ENCODE data around the gene EBF3.

Gene EBF3

DNA sequence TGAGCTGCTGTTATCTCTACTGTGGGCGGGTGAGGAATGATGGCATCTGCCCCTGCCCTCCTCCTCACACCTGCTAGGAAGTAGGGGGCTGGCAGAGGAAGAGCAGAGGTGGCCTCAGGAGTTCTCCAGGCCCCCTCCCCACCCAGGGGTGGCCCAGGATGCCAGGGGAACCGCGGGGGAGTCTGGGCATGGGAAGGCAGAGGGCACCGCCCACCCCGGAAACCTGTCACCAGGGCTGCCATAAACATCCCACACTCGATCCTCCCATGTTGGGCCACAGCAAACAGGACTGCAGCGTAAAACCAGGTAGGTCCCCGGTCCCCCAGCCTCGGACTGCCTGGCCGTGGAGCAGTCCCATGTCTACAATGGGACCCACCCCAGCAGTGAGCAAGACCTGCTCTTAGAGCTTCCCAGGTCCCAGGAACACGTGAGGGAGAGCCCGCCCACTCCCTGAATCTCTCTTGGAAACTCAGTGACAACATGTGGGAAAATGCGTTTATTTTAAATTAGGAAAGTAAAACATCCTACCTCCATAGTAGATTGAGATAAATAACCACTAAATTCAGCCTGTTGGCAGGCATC lies 23.4 kb downstream of the EBF3 start:
- H3K36me3 Mint-ChIP-seq (ENCODE audit: low read depth): no peaks in the 10 kb centered on the region
- no peaks in the 10 kb centered on the region for H3K4me1 Mint-ChIP-seq (ENCODE audit: low read depth)
- H3K4me3 Mint-ChIP-seq: no peak overlapping the region
- no peaks in the 10 kb centered on the region for H3K27me3 Mint-ChIP-seq (ENCODE audit: low read depth)
- H3K27ac Mint-ChIP-seq: no peak overlapping the region
- no peaks in the 10 kb centered on the region for H3K9me3 Mint-ChIP-seq
- DNase-seq (ENCODE audit: low spot score): no peak

DNA sequence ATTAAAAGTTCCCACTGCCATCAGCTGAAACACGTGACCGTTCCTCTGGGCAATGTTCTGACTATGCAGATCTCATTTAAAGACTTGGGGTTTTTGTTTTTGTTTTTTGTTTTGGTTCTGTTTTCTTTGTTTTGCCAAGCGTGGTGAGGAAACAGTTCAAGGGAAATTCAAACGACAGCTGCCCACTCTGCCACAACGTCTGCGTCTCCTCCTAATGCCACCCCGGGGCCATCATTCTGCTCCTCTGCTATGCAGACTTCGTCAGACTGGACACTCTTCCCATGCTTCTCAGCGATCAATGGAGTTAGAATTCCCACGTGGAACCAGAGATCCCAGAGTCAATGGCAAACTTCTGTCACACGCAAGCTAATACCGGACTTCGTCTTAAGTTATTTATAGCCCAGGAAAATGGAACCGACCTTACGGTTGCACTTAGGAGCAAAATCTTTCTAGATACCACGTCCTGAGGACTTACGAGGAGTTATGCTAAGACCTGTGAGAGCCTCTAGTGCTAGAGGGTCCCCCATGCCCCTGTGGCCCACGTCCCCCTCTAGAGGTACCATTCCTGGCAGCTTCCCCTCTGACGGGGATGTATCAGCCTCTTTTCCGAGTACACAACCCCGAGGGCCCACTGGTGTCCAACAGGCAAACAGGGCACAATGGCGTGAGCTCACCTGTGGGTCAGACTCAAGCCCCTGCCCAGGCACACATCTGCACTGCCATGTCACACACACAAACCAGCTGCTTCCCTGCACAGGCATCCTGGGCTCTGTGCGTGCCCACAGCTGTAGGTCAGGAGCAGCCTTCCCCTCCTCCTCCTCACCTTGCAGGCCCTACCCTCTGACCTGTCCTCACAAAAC lies 24.4 kb downstream of the EBF3 start:
- no peaks in the 10 kb centered on the region for H3K27me3 Mint-ChIP-seq (ENCODE audit: low read depth)
- no peaks in the 10 kb centered on the region for H3K36me3 Mint-ChIP-seq (ENCODE audit: low read depth)
- H3K9me3 Mint-ChIP-seq: no peaks in the 10 kb centered on the region
- H3K4me3 Mint-ChIP-seq: no peak overlapping the region
- no peak overlapping the region for H3K27ac Mint-ChIP-seq
- DNase-seq (ENCODE audit: low spot score): no peak
- H3K4me1 Mint-ChIP-seq (ENCODE audit: low read depth): no peaks in the 10 kb centered on the region

DNA sequence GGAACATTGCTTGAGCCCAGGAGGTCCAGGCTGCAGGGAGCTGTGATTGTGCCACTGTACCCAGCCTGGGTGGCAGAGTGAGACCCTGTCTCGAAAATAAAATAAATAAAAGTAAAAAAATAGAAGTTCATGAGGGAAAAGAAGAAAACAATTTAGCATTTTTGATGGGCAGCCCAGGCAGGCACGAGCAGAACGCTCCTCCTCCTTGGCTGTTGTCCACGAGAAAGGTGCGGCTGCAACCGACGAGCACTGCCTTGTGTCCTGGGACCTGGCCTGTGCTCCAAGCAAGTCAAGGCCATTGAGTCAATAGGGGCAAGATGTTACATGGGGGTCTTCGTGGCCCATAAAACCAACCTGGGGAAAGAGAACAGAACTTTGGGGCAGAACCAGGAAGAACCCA lies 25.6 kb downstream of the EBF3 start:
- no peak for DNase-seq (ENCODE audit: low spot score)
- H3K4me1 Mint-ChIP-seq (ENCODE audit: low read depth): no peaks in the 10 kb centered on the region

DNA sequence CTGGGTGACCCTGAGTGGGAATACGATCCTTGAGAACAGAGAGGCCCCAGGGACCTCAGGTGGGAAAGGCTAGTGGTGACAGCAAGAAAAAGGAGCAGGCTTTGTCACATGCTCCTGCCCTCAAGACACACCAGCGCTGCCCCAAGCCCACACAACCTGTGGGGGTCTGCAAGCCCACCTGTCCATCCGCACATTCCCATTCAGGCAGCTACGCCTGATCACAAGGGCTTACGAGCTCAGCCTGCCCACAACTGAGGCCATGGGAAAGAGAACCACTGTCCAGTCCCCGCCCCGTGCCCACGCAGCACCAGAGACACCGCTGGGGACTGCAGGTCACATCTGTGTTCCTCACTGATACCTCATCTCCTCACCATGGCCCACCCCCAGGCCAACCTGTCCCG lies 26.7 kb downstream of the EBF3 start:
- H3K4me3 Mint-ChIP-seq: no peak overlapping the region
- H3K27ac Mint-ChIP-seq: no peak overlapping the region
- no peak for DNase-seq (ENCODE audit: low spot score)
- no peaks in the 10 kb centered on the region for H3K36me3 Mint-ChIP-seq (ENCODE audit: low read depth)
- H3K4me1 Mint-ChIP-seq (ENCODE audit: low read depth): no peaks in the 10 kb centered on the region
- no peaks in the 10 kb centered on the region for H3K9me3 Mint-ChIP-seq
- H3K27me3 Mint-ChIP-seq (ENCODE audit: low read depth): no peaks in the 10 kb centered on the region

More for the DNA sequence above, 25.6 kb downstream of the EBF3 start:
- Mint-ChIP-seq H3K27me3 (ENCODE audit: low read depth) (no peaks in the 10 kb centered on the region), H3K27ac (no peak overlapping the region), H3K36me3 (ENCODE audit: low read depth) (no peaks in the 10 kb centered on the region), H3K9me3 (no peaks in the 10 kb centered on the region), H3K4me3 (no peak overlapping the region)

DNA sequence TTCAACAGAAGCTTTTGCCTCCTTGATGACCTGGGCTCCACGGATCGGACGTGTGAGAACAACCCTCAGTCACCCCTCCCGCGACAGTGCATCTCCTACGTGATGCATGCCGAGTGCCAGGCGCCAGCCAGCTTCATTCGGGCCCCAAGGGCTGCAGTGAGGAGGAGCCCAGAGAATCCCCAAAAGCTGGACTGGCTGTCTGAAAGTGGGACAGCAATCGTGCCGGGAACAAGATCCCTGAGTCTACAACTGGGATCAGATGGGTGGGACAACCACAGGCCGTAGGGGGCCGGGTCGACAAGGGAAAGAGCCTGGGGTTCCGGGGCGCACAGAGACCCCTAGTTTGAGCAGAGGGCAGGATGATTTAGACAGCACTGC lies 27.2 kb downstream of the EBF3 start:
- no peaks in the 10 kb centered on the region for H3K9me3 Mint-ChIP-seq
- H3K36me3 Mint-ChIP-seq (ENCODE audit: low read depth): no peaks in the 10 kb centered on the region
- H3K27me3 Mint-ChIP-seq (ENCODE audit: low read depth): no peaks in the 10 kb centered on the region
- no peak overlapping the region for H3K4me3 Mint-ChIP-seq
- no peak overlapping the region for H3K27ac Mint-ChIP-seq
- H3K4me1 Mint-ChIP-seq (ENCODE audit: low read depth): no peaks in the 10 kb centered on the region
- no peak for DNase-seq (ENCODE audit: low spot score)

DNA sequence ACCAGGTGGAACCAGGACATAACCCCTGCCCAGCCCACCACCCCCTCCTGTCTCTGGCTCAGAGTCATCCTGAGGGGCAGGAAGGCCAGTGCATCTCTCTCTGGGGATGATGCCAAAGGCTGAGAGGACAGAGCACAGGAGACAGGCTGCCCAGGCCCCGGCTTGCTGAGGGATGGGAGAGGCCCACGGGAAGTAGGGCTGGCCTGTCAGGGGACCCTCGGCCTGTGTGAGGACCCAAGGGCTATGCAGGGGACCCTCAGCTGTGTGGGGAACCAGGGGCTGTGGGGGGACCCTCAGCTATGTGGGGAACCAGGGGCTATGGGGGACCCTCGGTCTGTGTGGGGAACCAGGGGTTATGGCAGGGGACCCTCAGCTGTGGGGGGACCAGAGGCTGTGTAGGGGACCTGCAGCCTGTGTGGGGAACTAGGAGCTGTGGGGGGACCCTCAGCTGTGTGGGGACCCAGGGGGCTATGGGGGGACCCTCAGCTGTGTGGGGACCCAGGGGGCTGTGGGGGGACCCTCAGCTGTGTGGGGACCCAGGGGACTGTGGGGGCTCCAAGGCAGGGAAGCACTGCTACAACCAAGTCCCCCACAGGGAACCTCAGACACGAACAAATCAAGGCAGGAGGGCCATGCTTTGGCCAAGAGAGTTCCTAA lies 27.7 kb downstream of the EBF3 start:
- H3K4me1 Mint-ChIP-seq (ENCODE audit: low read depth): no peaks in the 10 kb centered on the region
- H3K9me3 Mint-ChIP-seq: no peaks in the 10 kb centered on the region
- no peak overlapping the region for H3K4me3 Mint-ChIP-seq
- H3K36me3 Mint-ChIP-seq (ENCODE audit: low read depth): no peaks in the 10 kb centered on the region
- H3K27me3 Mint-ChIP-seq (ENCODE audit: low read depth): no peaks in the 10 kb centered on the region
- H3K27ac Mint-ChIP-seq: no peak overlapping the region
- no peak for DNase-seq (ENCODE audit: low spot score)

DNA sequence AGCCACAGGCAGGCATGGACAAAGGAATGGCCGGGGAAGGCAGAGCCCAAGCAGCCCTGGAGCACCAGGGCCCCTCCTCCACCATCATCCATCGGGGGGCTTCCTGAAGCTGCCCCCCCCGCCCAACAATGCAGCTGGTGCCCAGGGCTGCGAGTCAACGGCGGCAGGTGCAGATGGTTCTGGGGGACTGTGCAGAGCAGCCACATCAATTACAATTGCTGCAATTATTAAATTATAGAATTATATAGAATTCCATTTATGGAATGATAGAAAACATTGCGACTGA lies 28.3 kb downstream of the EBF3 start:
- Mint-ChIP-seq H3K9me3 (no peaks in the 10 kb centered on the region), H3K27ac (no peak overlapping the region), H3K36me3 (ENCODE audit: low read depth) (no peaks in the 10 kb centered on the region), H3K4me1 (ENCODE audit: low read depth) (no peaks in the 10 kb centered on the region), H3K27me3 (ENCODE audit: low read depth) (no peaks in the 10 kb centered on the region), H3K4me3 (no peak overlapping the region)
- DNase-seq (ENCODE audit: low spot score): no peak

DNA sequence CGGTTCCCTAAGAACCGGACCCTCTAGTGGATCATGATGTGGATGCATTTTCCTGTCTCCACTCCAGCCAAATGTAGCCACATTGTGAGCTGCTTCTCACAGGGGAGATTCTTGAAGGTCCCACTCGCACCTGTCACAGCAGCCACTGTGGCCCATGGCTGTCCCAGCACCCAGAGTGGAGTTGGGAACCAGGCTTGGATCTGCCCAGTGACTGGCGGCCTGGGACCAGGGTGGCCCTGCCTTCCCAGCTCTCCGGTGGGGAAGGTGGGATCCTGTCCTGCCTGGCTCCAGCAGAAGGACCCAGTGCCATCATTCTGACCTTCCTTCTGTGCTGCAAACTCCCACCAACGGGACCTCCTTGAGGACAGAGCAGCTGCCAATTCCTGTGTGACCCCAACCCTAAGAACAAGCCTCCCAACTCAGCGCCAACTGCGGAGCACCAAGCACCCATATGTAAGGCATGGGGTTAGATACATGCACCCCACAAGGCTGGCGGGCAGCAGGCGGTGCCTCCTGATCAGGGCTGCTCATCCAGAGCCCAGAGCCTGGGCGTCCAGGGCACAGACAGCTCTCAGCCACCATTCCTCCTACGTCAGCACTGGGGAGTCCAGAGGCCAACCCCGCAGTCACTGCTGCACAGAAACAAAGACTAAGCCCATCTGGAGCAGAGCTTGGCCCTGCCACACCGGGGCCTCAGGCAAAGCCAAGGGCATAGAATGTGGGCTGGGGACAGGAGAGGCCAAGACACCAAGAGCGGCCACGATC lies 28.8 kb downstream of the EBF3 start:
- H3K9me3 Mint-ChIP-seq: no peaks in the 10 kb centered on the region
- no peak overlapping the region for H3K27ac Mint-ChIP-seq
- no peaks in the 10 kb centered on the region for H3K4me1 Mint-ChIP-seq (ENCODE audit: low read depth)
- no peak for DNase-seq (ENCODE audit: low spot score)
- H3K36me3 Mint-ChIP-seq (ENCODE audit: low read depth): no peaks in the 10 kb centered on the region
- no peak overlapping the region for H3K4me3 Mint-ChIP-seq
- H3K27me3 Mint-ChIP-seq (ENCODE audit: low read depth): no peaks in the 10 kb centered on the region

DNA sequence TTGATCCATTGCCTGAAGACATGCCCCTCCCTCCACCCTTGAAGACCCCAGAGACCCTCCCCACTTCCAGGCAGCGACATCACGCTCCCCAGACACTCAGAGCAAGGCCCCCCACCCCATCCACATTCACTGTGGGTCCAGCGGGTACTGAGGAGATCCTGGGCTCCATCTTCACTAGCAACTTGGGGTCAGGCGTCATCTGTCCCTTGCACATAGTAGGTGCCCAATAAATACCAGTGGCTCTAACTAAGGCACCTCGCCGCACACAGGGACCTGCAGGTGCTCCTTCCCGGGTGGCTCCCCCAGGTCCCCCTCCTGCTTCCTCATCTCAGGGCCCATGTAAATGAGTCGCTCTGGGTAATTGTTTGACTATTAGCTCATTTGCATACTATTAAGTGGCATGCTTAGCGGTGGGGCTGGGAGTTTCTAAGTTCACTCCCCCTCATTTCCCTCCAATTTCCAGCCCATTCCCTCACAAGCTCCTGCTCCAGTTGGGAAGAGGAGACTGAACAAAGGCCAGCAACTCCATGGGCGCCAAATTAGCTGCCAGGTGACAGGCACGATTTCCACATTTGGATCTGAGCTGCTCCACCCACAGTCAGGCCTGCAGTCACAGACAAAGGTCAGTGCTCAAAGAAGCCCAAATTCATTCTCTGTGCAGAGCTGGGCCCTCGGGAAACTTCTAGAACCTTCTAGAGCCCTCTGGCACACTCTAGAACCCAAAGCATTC lies 29.7 kb downstream of the EBF3 start:
- DNase-seq (ENCODE audit: low spot score): no peak
- Mint-ChIP-seq H3K27me3 (ENCODE audit: low read depth) (no peaks in the 10 kb centered on the region), H3K4me3 (no peak overlapping the region), H3K9me3 (no peaks in the 10 kb centered on the region), H3K4me1 (ENCODE audit: low read depth) (no peaks in the 10 kb centered on the region), H3K36me3 (ENCODE audit: low read depth) (no peaks in the 10 kb centered on the region), H3K27ac (no peak overlapping the region)

DNA sequence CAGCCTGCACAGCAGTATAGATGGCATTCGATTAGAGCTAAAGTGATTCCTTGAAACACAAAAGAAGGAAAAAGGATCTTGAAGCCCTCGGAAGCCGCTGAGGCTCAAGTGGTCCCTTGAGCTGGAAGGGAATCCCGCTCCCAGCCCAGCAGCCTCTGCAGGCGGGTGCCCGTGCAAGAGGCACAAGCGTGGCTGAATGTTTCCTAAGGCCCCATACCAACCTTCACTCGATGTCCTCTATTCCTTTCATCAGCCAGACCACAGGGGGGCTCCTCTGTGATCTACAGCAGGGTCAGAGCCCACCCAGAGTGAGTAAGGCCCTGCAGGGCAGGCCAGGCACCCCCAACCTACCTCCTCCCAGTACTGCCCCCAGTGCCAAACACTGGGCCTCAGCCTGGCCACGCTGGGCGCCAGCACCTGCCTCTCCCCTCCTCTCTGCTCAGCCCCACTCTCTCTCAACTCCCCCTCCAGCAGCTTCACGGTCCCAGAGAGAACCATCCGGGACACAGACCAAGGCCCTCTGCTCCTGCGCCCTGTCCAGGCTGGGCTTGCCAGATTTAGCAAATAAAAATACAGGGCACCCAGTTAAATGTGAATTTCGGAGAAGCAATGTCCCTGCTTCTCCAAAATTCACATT lies 30.5 kb downstream of the EBF3 start:
- Mint-ChIP-seq H3K4me1 (ENCODE audit: low read depth) (no peaks in the 10 kb centered on the region), H3K27me3 (ENCODE audit: low read depth) (no peaks in the 10 kb centered on the region), H3K9me3 (no peaks in the 10 kb centered on the region), H3K36me3 (ENCODE audit: low read depth) (no peaks in the 10 kb centered on the region), H3K27ac (no peak overlapping the region), H3K4me3 (no peak overlapping the region)
- no peak for DNase-seq (ENCODE audit: low spot score)

DNA sequence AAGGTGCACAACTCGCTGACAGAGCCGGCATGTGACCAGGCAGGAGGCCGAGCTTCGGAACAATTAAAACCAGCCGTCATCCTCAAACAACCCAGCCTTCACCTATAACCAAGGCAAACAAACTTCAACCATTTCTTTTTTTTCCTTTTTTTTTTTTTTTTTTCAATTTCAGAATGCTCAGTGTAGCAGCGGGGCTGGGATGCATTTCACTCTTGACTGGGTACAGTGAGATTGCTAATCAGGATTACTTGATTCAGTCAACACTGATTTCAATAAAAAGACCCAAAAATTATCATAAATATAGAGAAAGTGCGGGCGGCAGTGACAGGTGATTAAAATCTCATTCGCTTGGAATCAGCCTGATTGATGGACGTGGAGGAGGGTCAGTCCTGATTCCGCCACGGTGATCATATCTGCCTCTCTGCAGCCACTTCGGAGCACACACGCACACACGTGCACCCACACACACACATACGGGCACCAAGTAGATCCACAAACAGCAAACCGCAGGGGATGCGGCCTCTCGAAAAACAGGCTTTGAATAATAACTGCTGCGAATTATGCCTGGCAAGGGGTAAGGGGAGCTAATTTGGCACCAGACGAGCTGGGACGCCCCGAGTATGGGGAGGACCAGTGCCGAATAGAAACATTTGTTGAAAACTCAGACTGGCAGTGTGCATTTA lies 31.2 kb downstream of the EBF3 start:
- H3K4me1 Mint-ChIP-seq (ENCODE audit: low read depth): no peaks in the 10 kb centered on the region
- DNase-seq (ENCODE audit: low spot score): no peak
- H3K4me3 Mint-ChIP-seq: no peak overlapping the region
- no peak overlapping the region for H3K27ac Mint-ChIP-seq
- H3K27me3 Mint-ChIP-seq (ENCODE audit: low read depth): no peaks in the 10 kb centered on the region
- no peaks in the 10 kb centered on the region for H3K36me3 Mint-ChIP-seq (ENCODE audit: low read depth)
- H3K9me3 Mint-ChIP-seq: no peaks in the 10 kb centered on the region

DNA sequence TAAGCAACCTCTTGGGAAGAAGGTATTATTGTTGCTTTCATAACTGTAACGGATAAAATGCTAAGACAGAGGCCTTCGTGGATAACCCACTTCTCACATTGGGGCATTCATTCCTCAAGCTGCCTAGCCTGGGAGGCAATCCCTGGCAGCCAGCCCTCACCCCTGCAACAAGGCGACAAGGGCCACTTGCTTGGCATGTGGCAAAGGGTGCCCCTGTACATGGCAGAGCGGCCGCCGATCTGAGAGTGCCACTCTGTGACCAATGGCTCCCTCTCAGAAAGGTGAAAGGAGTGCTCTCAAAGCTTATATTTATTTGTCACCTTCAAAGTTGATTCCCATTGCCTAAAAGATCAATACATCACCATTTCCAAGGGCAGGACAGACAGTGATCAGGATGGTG lies 31.9 kb downstream of the EBF3 start:
- Mint-ChIP-seq H3K9me3 (no peaks in the 10 kb centered on the region), H3K27ac (no peak overlapping the region), H3K36me3 (ENCODE audit: low read depth) (no peaks in the 10 kb centered on the region), H3K4me3 (no peak overlapping the region), H3K27me3 (ENCODE audit: low read depth) (no peaks in the 10 kb centered on the region), H3K4me1 (ENCODE audit: low read depth) (no peaks in the 10 kb centered on the region)
- DNase-seq (ENCODE audit: low spot score): no peak

All from T-helper 2 cell treated with Interferon-gamma antibody and Interleukin-4, amounts not matched to agents 5 μg/mL and 100 μg/mL, for 36 hours (primary cell).